Astrocyte (in vitro differentiated cells and primary cell): ENCODE results near the gene NNT. TPM values are rescaled to one million over a fixed set of nuclear protein-coding genes. Genes with fewer than 3 reads are reported as not detected.

Experiments used
- DNase-seq: peaks from one replicate; pipeline ENCODE4 v3.0.0-alpha.2; 2010; ENCODE audit warnings: low read depth
- FAIRE-seq: peaks from 2 replicates; lab custom pipeline; 2011; peaks lifted over from hg19 to GRCh38; lab: Jason Lieb, UNC
- H2AFZ ChIP-seq: 2 replicates; pipeline ENCODE4 v1.6.0; 2012; ENCODE audit warnings: low read depth, low read length, inconsistent platforms
- H3K27ac ChIP-seq: 2 replicates; pipeline ENCODE4 v1.5.1; 2011; ENCODE audit warnings: low read depth, low read length, inconsistent platforms
- H3K27me3 ChIP-seq: 2 replicates; pipeline ENCODE4 v1.6.0; 2011; ENCODE audit warnings: low read length, inconsistent platforms; ENCODE audit not compliant: insufficient read depth
- H3K36me3 ChIP-seq: 2 replicates; pipeline ENCODE4 v1.5.1; 2011; ENCODE audit warnings: low read length, inconsistent platforms; ENCODE audit not compliant: insufficient read depth
- H3K4me1 ChIP-seq: 2 replicates; pipeline ENCODE4 v1.5.1; 2011; ENCODE audit warnings: low read length, inconsistent platforms; ENCODE audit not compliant: insufficient read depth
- H3K4me2 ChIP-seq: 2 replicates; pipeline ENCODE4 v1.6.0; 2012; ENCODE audit warnings: low read length, inconsistent platforms
- H3K4me3 ChIP-seq: 2 replicates; pipeline ENCODE4 v1.5.1; 2011; ENCODE audit warnings: low read depth, mild to moderate bottlenecking, low read length, inconsistent platforms; ENCODE audit not compliant: insufficient read depth
- H3K79me2 ChIP-seq: 2 replicates; pipeline ENCODE4 v1.6.0; 2012; ENCODE audit warnings: mild to moderate bottlenecking, low read length, inconsistent platforms; ENCODE audit not compliant: insufficient read depth
- H3K9ac ChIP-seq: 2 replicates; pipeline ENCODE4 v1.6.0; 2012; ENCODE audit warnings: mild to moderate bottlenecking, low read length, inconsistent platforms
- H3K9me3 ChIP-seq: 2 replicates; pipeline ENCODE4 v1.5.1; 2012; ENCODE audit warnings: low read depth, mild to moderate bottlenecking, low read length, inconsistent platforms; ENCODE audit not compliant: insufficient read depth
- H4K20me1 ChIP-seq: 2 replicates; pipeline ENCODE4 v1.6.0; 2012; ENCODE audit warnings: low read length, inconsistent platforms; ENCODE audit not compliant: insufficient read depth
- H3K27ac Mint-ChIP-seq: one replicate; pipeline ENCODE4 v1.8.0; 2021; ENCODE audit warnings: mild to moderate bottlenecking, mixed read lengths; ENCODE audit not compliant: unreplicated experiment
- H3K27me3 Mint-ChIP-seq: one replicate; pipeline ENCODE4 v1.8.0; 2021; ENCODE audit warnings: low read depth, mixed read lengths; ENCODE audit not compliant: unreplicated experiment
- H3K36me3 Mint-ChIP-seq: one replicate; pipeline ENCODE4 v1.8.0; 2021; ENCODE audit warnings: low read depth, mixed read lengths; ENCODE audit not compliant: unreplicated experiment
- H3K4me1 Mint-ChIP-seq: one replicate; pipeline ENCODE4 v1.8.0; 2021; ENCODE audit warnings: low read depth, mixed read lengths; ENCODE audit not compliant: unreplicated experiment
- H3K4me3 Mint-ChIP-seq: one replicate; pipeline ENCODE4 v1.8.0; 2021; ENCODE audit warnings: mild to moderate bottlenecking, moderate library complexity, mixed read lengths; ENCODE audit not compliant: unreplicated experiment
- H3K9me3 Mint-ChIP-seq: one replicate; pipeline ENCODE4 v1.8.0; 2021; ENCODE audit warnings: mild to moderate bottlenecking, mixed read lengths; ENCODE audit not compliant: unreplicated experiment
- EZH2 ChIP-seq: IDR thresholded peaks from 2 replicates; pipeline ENCODE4 v1.6.1; 2012; ENCODE audit warnings: mild to moderate bottlenecking, low read length, inconsistent platforms; ENCODE audit not compliant: insufficient read depth
- total RNA-seq: library from RNA; stranded (reverse); gene quantifications from 2 replicates; pipeline ENCODE4 v1.2.1, GENCODE V29; 2021
- TF ChIP-seq, protein P1 (sequence below): IDR thresholded peaks from 2 replicates; pipeline ENCODE4 v1.5.1; 2011; ENCODE audit warnings: low read depth, mild to moderate bottlenecking, inconsistent platforms, low read length, moderate library complexity; ENCODE audit not compliant: insufficient read depth

The NNT gene
- total RNA-seq, 1 donor from 2014 or later = 44.3 TPM

DNA sequence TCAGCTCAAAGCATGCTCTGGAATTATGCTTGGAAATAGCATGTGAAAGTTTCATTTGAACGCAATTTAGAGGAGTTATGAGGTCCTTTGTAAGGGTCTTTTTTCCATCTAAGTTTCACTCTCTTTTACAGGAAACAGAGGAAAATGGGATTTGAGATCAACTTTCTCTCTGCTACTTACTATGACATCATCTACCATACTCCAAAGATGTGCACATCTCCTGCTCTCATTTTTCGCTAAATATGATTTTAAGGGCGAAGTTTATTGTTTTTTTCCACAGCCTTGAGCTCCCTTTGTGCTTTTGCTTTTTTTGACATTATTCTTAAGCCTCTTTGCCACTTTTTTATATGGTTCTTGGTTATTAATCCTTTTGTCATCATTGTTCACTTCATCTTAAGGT, 125.6 kb downstream of the NNT start:
- Histone ChIP-seq H3K4me3 (no peak overlapping the region), H3K4me2 (no peak overlapping the region), H3K27me3 (peaks cover 5% of the 10 kb centered on the region), H3K9me3 (no peaks in the 10 kb centered on the region), H4K20me1 (no peaks in the 10 kb centered on the region), H3K9ac (no peak overlapping the region), H3K4me1 (no peaks in the 10 kb centered on the region), H2AFZ (no peak overlapping the region), H3K79me2 (no peaks in the 10 kb centered on the region), H3K27ac (no peak overlapping the region), H3K36me3 (no peaks in the 10 kb centered on the region)
- DNase-seq (no peak), FAIRE-seq (no peak)
- H3K27me3 Mint-ChIP-seq = no peaks in the 10 kb centered on the region
- peaks cover 1% of the 10 kb centered on the region for H3K4me1 Mint-ChIP-seq
- peaks cover 1% of the 10 kb centered on the region for H3K9me3 Mint-ChIP-seq
- H3K4me3 Mint-ChIP-seq = no peak overlapping the region
- TF ChIP-seq, protein P1, sequence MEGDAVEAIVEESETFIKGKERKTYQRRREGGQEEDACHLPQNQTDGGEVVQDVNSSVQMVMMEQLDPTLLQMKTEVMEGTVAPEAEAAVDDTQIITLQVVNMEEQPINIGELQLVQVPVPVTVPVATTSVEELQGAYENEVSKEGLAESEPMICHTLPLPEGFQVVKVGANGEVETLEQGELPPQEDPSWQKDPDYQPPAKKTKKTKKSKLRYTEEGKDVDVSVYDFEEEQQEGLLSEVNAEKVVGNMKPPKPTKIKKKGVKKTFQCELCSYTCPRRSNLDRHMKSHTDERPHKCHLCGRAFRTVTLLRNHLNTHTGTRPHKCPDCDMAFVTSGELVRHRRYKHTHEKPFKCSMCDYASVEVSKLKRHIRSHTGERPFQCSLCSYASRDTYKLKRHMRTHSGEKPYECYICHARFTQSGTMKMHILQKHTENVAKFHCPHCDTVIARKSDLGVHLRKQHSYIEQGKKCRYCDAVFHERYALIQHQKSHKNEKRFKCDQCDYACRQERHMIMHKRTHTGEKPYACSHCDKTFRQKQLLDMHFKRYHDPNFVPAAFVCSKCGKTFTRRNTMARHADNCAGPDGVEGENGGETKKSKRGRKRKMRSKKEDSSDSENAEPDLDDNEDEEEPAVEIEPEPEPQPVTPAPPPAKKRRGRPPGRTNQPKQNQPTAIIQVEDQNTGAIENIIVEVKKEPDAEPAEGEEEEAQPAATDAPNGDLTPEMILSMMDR = no peak
- TF ChIP-seq EZH2 = no peak
- no peak overlapping the region for H3K27ac Mint-ChIP-seq
- H3K36me3 Mint-ChIP-seq = no peaks in the 10 kb centered on the region

DNA sequence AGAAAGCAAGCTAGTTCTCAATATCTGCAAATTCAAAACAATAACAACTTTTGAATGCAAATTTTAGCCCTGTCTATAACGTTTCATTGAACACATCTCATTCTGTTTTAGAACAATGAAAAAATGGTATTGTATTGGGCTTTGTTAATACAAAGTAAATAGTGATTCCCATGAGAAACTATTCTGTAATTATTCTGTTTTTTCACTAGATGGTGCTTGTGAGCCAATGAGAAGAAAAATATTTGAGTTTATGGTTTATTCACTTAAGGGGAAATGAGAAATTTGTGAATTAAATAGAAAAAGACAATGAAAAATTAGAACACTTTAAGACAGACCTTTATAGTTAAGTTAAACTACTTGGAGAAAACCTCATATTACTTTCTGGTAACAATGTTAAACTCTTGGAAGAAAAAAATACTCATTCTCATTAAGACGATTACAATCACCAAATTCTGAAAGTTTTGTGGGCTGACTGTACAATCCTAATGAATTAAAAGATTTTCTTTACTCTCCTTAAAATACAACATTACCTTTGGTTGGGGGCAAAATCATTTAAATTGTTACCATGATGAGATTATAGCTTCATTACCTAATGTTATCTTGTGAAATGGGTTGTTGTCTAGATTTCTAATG, 127.0 kb downstream of the NNT start:
- Mint-ChIP-seq H3K27ac (no peak overlapping the region), H3K27me3 (no peaks in the 10 kb centered on the region), H3K9me3 (peaks cover 1% of the 10 kb centered on the region), H3K4me1 (peaks cover 1% of the 10 kb centered on the region), H3K36me3 (no peaks in the 10 kb centered on the region), H3K4me3 (no peak overlapping the region)
- H3K27me3 ChIP-seq = peaks cover 5% of the 10 kb centered on the region
- H3K79me2 ChIP-seq = no peaks in the 10 kb centered on the region
- H3K4me1 ChIP-seq = no peaks in the 10 kb centered on the region
- no peaks in the 10 kb centered on the region for H3K36me3 ChIP-seq
- FAIRE-seq (no peak), DNase-seq (peak; percentile 8)
- H3K27ac ChIP-seq = no peak overlapping the region
- no peak overlapping the region for H3K9ac ChIP-seq
- H2AFZ ChIP-seq = no peak overlapping the region
- H3K9me3 ChIP-seq = no peaks in the 10 kb centered on the region
- TF ChIP-seq, protein P1 = peak; percentile 53
- no peak for TF ChIP-seq EZH2
- H3K4me2 ChIP-seq = no peak overlapping the region
- H3K4me3 ChIP-seq = no peak overlapping the region
- H4K20me1 ChIP-seq = no peaks in the 10 kb centered on the region

DNA sequence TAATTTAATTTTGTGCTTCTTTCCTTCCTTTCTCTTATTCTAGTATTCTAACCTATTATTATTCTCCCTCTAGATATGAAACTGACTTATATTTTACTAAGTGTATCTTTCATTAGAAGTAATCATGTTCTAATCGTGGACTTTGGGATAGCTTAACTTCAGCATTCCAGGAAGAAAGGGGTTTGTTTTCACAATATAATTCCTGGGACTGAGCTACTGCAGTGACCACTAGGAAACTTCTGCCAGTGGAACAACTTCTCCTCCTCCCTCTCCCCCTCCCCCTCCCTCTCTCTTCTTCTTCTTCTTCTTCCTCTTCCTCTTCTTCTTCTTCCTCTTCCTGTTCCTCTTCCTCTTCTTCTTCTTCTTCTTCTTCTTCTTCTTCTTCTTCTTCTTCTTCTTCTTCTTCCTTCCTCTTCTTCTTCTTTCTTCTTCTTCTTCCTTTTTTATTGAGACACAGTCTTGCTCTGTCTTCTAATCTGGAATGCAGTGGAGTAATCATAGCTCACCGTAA, 127.9 kb downstream of the NNT start:
- peaks cover 1% of the 10 kb centered on the region for H3K9me3 Mint-ChIP-seq
- DNase-seq (no peak), FAIRE-seq (no peak)
- TF ChIP-seq EZH2 = no peak
- TF ChIP-seq, protein P1 = no peak
- H3K4me1 Mint-ChIP-seq = peaks cover 1% of the 10 kb centered on the region
- H3K36me3 ChIP-seq = no peaks in the 10 kb centered on the region
- H3K36me3 Mint-ChIP-seq = no peaks in the 10 kb centered on the region
- no peak overlapping the region for H3K27ac ChIP-seq
- no peak overlapping the region for H3K4me3 Mint-ChIP-seq
- H3K9ac ChIP-seq = no peak overlapping the region
- no peak overlapping the region for H2AFZ ChIP-seq
- no peak overlapping the region for H3K4me3 ChIP-seq
- no peaks in the 10 kb centered on the region for H3K79me2 ChIP-seq
- no peak overlapping the region for H3K4me2 ChIP-seq
- H4K20me1 ChIP-seq = no peaks in the 10 kb centered on the region
- peaks cover 5% of the 10 kb centered on the region for H3K27me3 ChIP-seq
- H3K9me3 ChIP-seq = no peaks in the 10 kb centered on the region
- no peaks in the 10 kb centered on the region for H3K27me3 Mint-ChIP-seq
- H3K27ac Mint-ChIP-seq = no peak overlapping the region
- H3K4me1 ChIP-seq = no peaks in the 10 kb centered on the region
